ENCODE data around the gene MAP3K4.

Gene MAP3K4

GRCh38 chr6:160991406-160992060 is at the start of gene MAP3K4:
MAP3K4 (plus strand) TSS chr6:160991769; CDS start chr6:160991932, 163 bp downstream.
- DNase-seq, result no peak

GRCh38 chr6:160943997-160944396 is 47.6 kb upstream of the MAP3K4 start:
- DNase-seq, result no peak

- no peak for DNase-seq
Observed at GRCh38 chr6:160945516-160946177, 45.9 kb upstream of the MAP3K4 start.

- no peak for DNase-seq
Observed at GRCh38 chr6:160949531-160949930, 42.0 kb upstream of the MAP3K4 start.

GRCh38 chr6:160950507-160950906 is 41.1 kb upstream of the MAP3K4 start:
- no peak for DNase-seq

- DNase-seq, result no peak
Observed at GRCh38 chr6:160951187-160952030, 40.2 kb upstream of the MAP3K4 start.

GRCh38 chr6:160952633-160953281 is 38.8 kb upstream of the MAP3K4 start:
- DNase-seq, result no peak

- no peak for DNase-seq
Observed at GRCh38 chr6:160955508-160956295, 35.9 kb upstream of the MAP3K4 start.

- DNase-seq, result no peak
Observed at GRCh38 chr6:160956300-160957035, 35.1 kb upstream of the MAP3K4 start.

GRCh38 chr6:160959726-160960435 is 31.7 kb upstream of the MAP3K4 start:
- no peak for DNase-seq

GRCh38 chr6:160960839-160961238 is 30.7 kb upstream of the MAP3K4 start:
- no peak for DNase-seq

GRCh38 chr6:160962835-160963623 is 28.5 kb upstream of the MAP3K4 start:
- DNase-seq, result no peak

- no peak for DNase-seq
Observed at GRCh38 chr6:160963651-160964050, 27.9 kb upstream of the MAP3K4 start.

GRCh38 chr6:160965893-160966292 is 25.7 kb upstream of the MAP3K4 start:
- no peak for DNase-seq

GRCh38 chr6:160966493-160967229 is 24.9 kb upstream of the MAP3K4 start:
- DNase-seq, result no peak

GRCh38 chr6:160967351-160967750 is 24.2 kb upstream of the MAP3K4 start:
- no peak for DNase-seq

- no peak for DNase-seq
Observed at GRCh38 chr6:160967833-160968232, 23.7 kb upstream of the MAP3K4 start.

GRCh38 chr6:160971171-160971570 is 20.4 kb upstream of the MAP3K4 start:
- DNase-seq, result no peak

- no peak for DNase-seq
Observed at GRCh38 chr6:160972111-160972510, 19.5 kb upstream of the MAP3K4 start.

All from NCI-H1417 treated with DMSO at 0.1 percent for 48 hours (cell line).